SK-N-SH (cell line): ENCODE data around the gene ZNRF1.

ENCODE experiments used
- CTCF ChIP-seq: fragments of 200-600 bp; sonication (generic); IDR thresholded peaks from 2 replicates; pipeline ENCODE4 v1.6.1; 2017; ENCODE audit warnings: antibody characterized with exemption, mild to moderate bottlenecking, moderate library complexity
- GABPA ChIP-seq: IDR thresholded peaks from 2 replicates; pipeline ENCODE4 v1.4.0; 2012; ENCODE audit warnings: low read depth, mild to moderate bottlenecking
- JUND ChIP-seq: IDR thresholded peaks from 2 replicates; pipeline ENCODE4 v1.4.0; 2012
- MAX ChIP-seq: IDR thresholded peaks from 2 replicates; pipeline ENCODE4 v1.4.0; 2012; ENCODE audit warnings: low read depth
- MXI1 ChIP-seq: IDR thresholded peaks from 2 replicates; pipeline ENCODE4 v1.6.1; 2012; ENCODE audit warnings: mild to moderate bottlenecking, low read depth, low read length, improper control_type of control experiment
- POLR2AphosphoS5 ChIP-seq: IDR thresholded peaks from 2 replicates; pipeline ENCODE4 v1.6.1; 2012; ENCODE audit warnings: low read depth, low read length
- REST ChIP-seq: IDR thresholded peaks from 2 replicates; pipeline ENCODE4 v1.6.1; 2012; ENCODE audit warnings: mild to moderate bottlenecking, low read depth, low read length, moderate library complexity
- RXRA ChIP-seq: IDR thresholded peaks from 2 replicates; pipeline ENCODE4 v1.4.0; 2012; ENCODE audit warnings: low read depth, mild to moderate bottlenecking, borderline replicate concordance
- SIN3A ChIP-seq: IDR thresholded peaks from 2 replicates; pipeline ENCODE4 v1.6.1; 2012; ENCODE audit warnings: low read depth, mild to moderate bottlenecking, low read length, moderate library complexity, borderline replicate concordance

GRCh38 chr16:75045424-75045823, 46.6 kb downstream of the ZNRF1 start:
- TF ChIP-seq REST (no peak), JUND (no peak), RXRA (no peak), MAX (no peak), POLR2AphosphoS5 (no peak), CTCF (no peak), GABPA (no peak), MXI1 (no peak), SIN3A (no peak)
